COLO829 (cell line): Measurements from ENCODE around the gene SNX6.
"Not testable (repeated sequence)": the region's sequence is repeated elsewhere in the genome, so short reads cannot be mapped to it uniquely, and the experiment has no call there.

Source experiments
- DNase-seq: peaks from one replicate; pipeline ENCODE4 v3.0.0; 2012; ENCODE audit warnings: low spot score

SNX6 gene

GRCh38 chr14:34629657-34630529 is at the start of gene SNX6:
Gene SNX6, minus strand, starts transcription at chr14:34630148. Its CDS starts 32 bp downstream, at chr14:34630116.
- DNase-seq, result peak; percentile 94

GRCh38 chr14:34678735-34679134 is 48.8 kb upstream of the SNX6 start:
- DNase-seq, result no peak

- no peak for DNase-seq
Observed at GRCh38 chr14:34678306-34678705, 48.4 kb upstream of the SNX6 start.

- DNase-seq, result no peak
Observed at GRCh38 chr14:34676516-34677211, 46.7 kb upstream of the SNX6 start.

- DNase-seq, result no peak
Observed at GRCh38 chr14:34673702-34674101, 43.8 kb upstream of the SNX6 start.

- DNase-seq, result no peak
Observed at GRCh38 chr14:34671716-34672115, 41.8 kb upstream of the SNX6 start.

GRCh38 chr14:34668111-34668510 is 38.2 kb upstream of the SNX6 start:
- DNase-seq, result no peak

GRCh38 chr14:34667007-34667406 is 37.1 kb upstream of the SNX6 start:
- DNase-seq, result no peak

- peak; percentile 27 for DNase-seq
Observed at GRCh38 chr14:34665785-34666435, 36.0 kb upstream of the SNX6 start.

- DNase-seq, result no peak
Observed at GRCh38 chr14:34662561-34663088, 32.7 kb upstream of the SNX6 start.

- DNase-seq, result no peak
Observed at GRCh38 chr14:34660796-34661195, 30.8 kb upstream of the SNX6 start.

- no peak for DNase-seq
Observed at GRCh38 chr14:34655959-34656358, 26.0 kb upstream of the SNX6 start.

- not testable (repeated sequence) for DNase-seq
Observed at GRCh38 chr14:34653073-34653472, 23.1 kb upstream of the SNX6 start.

- not testable (repeated sequence) for DNase-seq
Observed at GRCh38 chr14:34652348-34652747, 22.4 kb upstream of the SNX6 start.

- peak; percentile 82 for DNase-seq
Observed at GRCh38 chr14:34650786-34651584, 21.0 kb upstream of the SNX6 start.

GRCh38 chr14:34650006-34650405 is 20.1 kb upstream of the SNX6 start:
- not testable (repeated sequence) for DNase-seq

- DNase-seq, result peak; percentile 81
Observed at GRCh38 chr14:34649344-34649743, 19.4 kb upstream of the SNX6 start.

GRCh38 chr14:34646570-34647255 is 16.8 kb upstream of the SNX6 start:
- DNase-seq, result no peak

GRCh38 chr14:34643361-34643760 is 13.4 kb upstream of the SNX6 start:
- DNase-seq, result no peak

GRCh38 chr14:34642595-34642994 is 12.6 kb upstream of the SNX6 start:
- DNase-seq, result no peak

GRCh38 chr14:34640826-34641225 is 10.9 kb upstream of the SNX6 start:
- no peak for DNase-seq
